Left colon (tissue), 2 donors: ENCODE results near the gene SASS6. TPM values are rescaled to one million over a fixed set of nuclear protein-coding genes. Genes with fewer than 3 reads are reported as not detected.

Experiments
- ATAC-seq: fragments of 200-7000 bp; cut with Tn5 transposase; one replicate; pipeline ENCODE4 v1.9.1; 2020; ENCODE audit warnings: mild to moderate bottlenecking, moderate library complexity
- DNase-seq, 2 donors: peaks; one replicate each; pipeline ENCODE4 v3.0.0-alpha.2; 2020
- intact Hi-C, 2 donors: fragments of 100-400 bp; cut with DNase I in 1 of 2; cut with micrococcal nuclease in 1 of 2; formaldehyde crosslinking; loops; one replicate each; pipeline versions ENCODE4 v1.11.2 to v1.14.0; 2022; cut with DNase I, micrococcal nuclease
- long read RNA-seq: library from polyadenylated mRNA; unstranded; transcript quantifications from one replicate; pipeline ENCODE4 v2.0.0, GENCODE V29; 2021
- total RNA-seq, 2 donors: library from RNA; stranded (reverse); fragmentation: NEBNext Ultra II Directional; extraction: Animal tissue kit (Norgen Biotek cat#: 25700); gene quantifications; one replicate each; pipeline ENCODE4 v1.2.1, GENCODE V29; 2021
- donor health status: DM: no; HTN: no; CAD: no.
- donor health status: DM: yes; HTN: yes; CAD: no.

The SASS6 gene
- total RNA-seq = 1 to 10 TPM; 2.7 to 3.8 TPM
- long read RNA-seq, partial matches to known transcripts = 0 of 1 reads
- long read RNA-seq, other reads (novel, unspliced or antisense) = 1 of 1 reads

DNA sequence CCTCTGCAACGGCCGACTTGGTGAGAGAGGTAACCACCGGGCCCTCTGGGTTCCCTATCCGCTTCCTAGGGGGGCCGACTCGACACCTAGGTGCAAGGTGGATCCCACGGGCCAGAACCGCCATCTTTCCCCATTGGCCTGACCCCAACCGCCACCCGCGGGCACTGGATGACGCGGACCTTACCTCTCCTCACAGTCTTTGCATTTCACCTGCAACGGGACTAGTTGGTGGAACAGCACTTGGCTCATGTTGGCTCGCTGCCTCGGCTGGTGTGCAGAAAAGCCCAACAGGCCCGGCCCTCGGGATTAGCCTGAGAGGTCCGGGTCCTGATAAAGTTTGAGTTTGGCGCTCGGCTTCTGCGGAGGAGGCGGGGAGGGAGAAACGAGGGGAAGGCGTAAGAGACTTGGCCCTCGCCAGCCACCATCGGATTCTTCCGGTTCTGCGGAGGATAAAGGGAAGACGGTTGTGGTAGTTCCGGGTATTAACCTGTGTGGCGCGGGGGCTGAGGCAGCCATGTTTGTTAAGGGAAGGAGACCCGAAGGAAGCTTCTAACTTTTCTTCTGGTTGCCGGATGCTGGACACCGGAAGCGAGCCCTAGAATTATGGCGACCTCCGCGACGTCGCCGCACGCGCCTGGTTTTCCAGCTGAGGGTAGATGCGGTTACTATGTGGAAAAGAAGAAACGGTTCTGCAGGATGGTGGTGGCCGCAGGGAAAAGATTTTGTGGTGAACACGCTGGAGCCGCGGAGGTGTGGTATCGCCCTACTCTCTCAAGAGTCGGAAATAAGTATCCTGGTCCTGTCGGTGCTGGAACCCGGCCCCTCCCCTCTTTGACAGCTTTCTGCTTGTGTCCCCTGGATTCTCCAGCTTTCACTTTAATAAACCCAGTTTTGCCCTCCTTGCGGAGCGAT, at the start of gene SASS6, which contains the start of gene TRMT13:
Gene SASS6 (minus strand): TSS at position 365 of the 912 bp plus-strand sequence. CDS start 116 bp downstream, at position 249.
Gene TRMT13 (plus strand): TSS at position 598 of the 912 bp plus-strand sequence. CDS start 6 bp downstream, at position 604.
- peak; percentile 98 for ATAC-seq
- peak; percentile 96 to 98 for DNase-seq
- intact Hi-C loops = loop anchor here in 1 of 2 donors (10.0 kb wide), 1 partner anchor 132 kb away; the partner anchor contains the start of gene RTCA

DNA sequence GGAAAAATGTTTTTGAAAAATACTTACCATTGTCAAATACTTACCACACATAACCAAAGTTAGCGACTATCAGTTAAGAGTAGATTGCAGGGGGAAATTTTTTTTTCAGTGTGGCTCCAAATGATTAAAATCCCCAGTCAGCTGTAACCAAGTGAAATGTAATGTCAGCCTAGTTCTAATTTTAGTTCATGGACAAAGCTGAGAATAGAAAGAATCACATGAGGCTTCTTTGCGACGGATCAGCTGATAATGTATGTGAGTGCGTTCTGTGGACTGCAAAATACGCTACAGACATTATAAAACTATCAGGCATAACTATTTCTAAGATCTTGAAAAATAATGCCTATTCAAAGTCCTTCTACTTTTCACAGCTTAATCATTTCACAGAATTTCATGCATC, 45.4 kb upstream of the SASS6 start, which contains the start of gene LRRC39:
Gene LRRC39 (minus strand): TSS at position 166 of the 400 bp plus-strand sequence. CDS start 9,740 bp downstream, outside the sequence.
- intact Hi-C loops = no loop called here
- DNase-seq (no peak), ATAC-seq (no peak)

- ATAC-seq (no peak), DNase-seq (no peak)
- intact Hi-C loops = no loop called here
These were observed 44.7 kb upstream of the SASS6 start for GRCh38 chr1:100177295-100178041.

GRCh38 chr1:100168051-100168450, 35.3 kb upstream of the SASS6 start:
- no peak for ATAC-seq
- no peak for DNase-seq
- intact Hi-C loops = no loop called here

DNA sequence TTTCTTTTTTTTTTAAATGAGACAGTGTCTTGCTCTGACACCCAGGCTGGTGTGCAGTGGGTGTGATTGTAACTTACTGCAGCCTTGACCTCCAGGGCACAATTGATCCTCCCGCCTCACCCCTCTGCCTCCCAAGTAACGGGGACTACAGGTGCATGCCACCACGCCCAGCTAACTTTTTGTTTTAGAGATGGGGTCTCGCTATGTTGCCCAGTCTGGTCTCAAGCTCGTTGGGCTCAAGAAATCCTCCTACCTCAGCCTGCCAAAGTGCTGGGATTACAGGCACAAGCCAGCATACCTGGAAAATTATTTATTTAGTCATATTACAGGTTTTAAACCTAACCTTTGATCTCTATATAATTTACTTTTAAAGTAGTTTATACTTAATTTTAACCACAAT, 32.0 kb upstream of the SASS6 start:
- intact Hi-C loops = no loop called here
- no peak for ATAC-seq
- DNase-seq = no peak

GRCh38 chr1:100164216-100164615, 31.5 kb upstream of the SASS6 start:
- DNase-seq (no peak), ATAC-seq (no peak)
- intact Hi-C loops = no loop called here

- DNase-seq (no peak), ATAC-seq (no peak)
- intact Hi-C loops = no loop called here
These were observed 30.2 kb upstream of the SASS6 start for GRCh38 chr1:100162881-100163280.

- DNase-seq = no peak
- no peak for ATAC-seq
- intact Hi-C loops = no loop called here
These were observed 19.5 kb upstream of the SASS6 start for GRCh38 chr1:100152271-100152670.

GRCh38 chr1:100151679-100152078, 18.9 kb upstream of the SASS6 start:
- ATAC-seq = no peak
- no peak for DNase-seq
- intact Hi-C loops = no loop called here

GRCh38 chr1:100147875-100148274, 15.1 kb upstream of the SASS6 start:
- DNase-seq = no peak
- intact Hi-C loops = no loop called here
- no peak for ATAC-seq

GRCh38 chr1:100146958-100147357, 14.2 kb upstream of the SASS6 start:
- ATAC-seq (no peak), DNase-seq (no peak)
- intact Hi-C loops = no loop called here

GRCh38 chr1:100145116-100145515, 12.4 kb upstream of the SASS6 start:
- ATAC-seq = no peak
- intact Hi-C loops = no loop called here
- DNase-seq = no peak

DNA sequence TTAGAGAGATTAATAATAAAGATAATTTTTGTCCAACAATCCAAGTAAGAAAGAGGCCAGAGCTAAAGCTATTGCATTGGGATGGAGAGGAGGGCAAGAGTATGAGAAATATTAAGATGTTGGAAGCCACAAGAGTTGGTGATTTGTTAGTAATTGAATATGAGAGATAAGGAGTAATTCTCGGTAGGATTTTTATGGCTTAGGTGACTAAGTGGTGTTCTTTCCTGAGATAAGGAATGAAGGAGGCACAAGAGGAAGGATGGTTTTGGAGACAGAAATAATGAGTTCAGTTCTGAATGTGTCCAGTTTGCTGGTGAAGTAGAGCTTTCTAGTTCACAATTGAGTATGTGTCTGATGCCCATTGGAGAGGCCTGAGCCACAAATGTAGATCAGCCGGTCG, 9.6 kb upstream of the SASS6 start:
- no peak for ATAC-seq
- no peak for DNase-seq
- intact Hi-C loops = no loop called here

DNA sequence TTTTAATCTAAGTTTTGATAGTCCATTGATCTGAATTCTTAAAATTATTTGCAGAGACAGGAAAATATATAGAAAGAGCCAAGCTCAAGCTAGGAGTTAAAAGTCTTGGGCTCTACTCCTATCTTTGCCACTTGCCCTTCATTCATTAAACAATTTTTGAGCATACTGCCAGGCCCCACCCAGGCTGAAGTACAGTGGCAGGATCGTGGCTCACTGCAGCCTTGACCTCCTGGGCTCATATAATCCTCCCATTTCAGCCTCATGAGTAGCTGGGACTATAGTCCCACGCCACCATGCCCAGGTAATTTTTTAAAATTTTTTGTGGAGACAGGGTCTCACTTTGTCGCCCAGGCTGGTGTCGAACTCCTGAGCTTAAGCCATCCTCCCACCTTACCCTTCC, 8.5 kb upstream of the SASS6 start:
- no peak for ATAC-seq
- DNase-seq = no peak
- intact Hi-C loops = no loop called here

GRCh38 chr1:100137602-100138001, 4.9 kb upstream of the SASS6 start:
- intact Hi-C loops = loop anchor here in 1 of 2 donors (10.0 kb wide), 1 partner anchor 127 kb away; the partner anchor contains the start of gene RTCA
- DNase-seq (no peak), ATAC-seq (no peak)

GRCh38 chr1:100134872-100135271, 2.1 kb upstream of the SASS6 start:
- intact Hi-C loops = loop anchor here in 1 of 2 donors (10.0 kb wide), 1 partner anchor 130 kb away; the partner anchor contains the start of gene RTCA
- ATAC-seq = no peak
- DNase-seq = no peak

GRCh38 chr1:100131623-100132022, 1.1 kb downstream of the SASS6 start:
- intact Hi-C loops = loop anchor here in 1 of 2 donors (10.0 kb wide), 1 partner anchor 133 kb away; the partner anchor contains the start of gene RTCA
- ATAC-seq (no peak), DNase-seq (no peak)

DNA sequence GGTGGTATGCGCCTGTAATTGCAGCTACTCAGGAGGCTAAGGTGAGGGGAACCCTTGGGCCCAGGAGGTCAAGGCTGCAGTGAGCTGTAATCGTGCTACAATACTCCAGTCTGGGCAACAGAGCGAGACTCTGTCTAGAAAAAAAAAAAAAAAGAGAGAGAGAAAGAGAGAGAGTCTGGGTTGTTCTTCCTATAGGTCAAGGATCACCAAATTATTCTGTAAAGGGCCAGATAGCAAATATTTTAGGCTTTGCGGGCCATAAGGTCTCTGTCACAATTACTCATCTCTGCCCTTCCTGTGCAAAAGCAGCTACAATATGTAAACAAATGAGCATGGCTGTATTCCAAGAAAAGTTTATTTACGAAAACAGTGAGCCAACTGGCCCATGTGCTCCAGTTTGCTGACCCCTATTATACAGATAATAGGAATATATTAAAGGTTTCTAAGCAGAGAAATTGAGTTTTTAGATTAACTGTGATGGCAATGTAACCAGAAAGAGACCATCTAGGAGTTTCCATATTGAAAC, 2.1 kb downstream of the SASS6 start:
- ATAC-seq (no peak), DNase-seq (no peak)
- intact Hi-C loops = loop anchor here in 1 of 2 donors (10.0 kb wide), 1 partner anchor 134 kb away; the partner anchor contains the start of gene RTCA

- intact Hi-C loops = no loop called here
These were observed 5.5 kb downstream of the SASS6 start for GRCh38 chr1:100127226-100127625.

More at GRCh38 chr1:100127226-100127625, 5.5 kb downstream of the SASS6 start:
- DNase-seq (no peak), ATAC-seq (no peak)
